GM23338 (cell line): ENCODE measurements around the gene UBQLN4. TPM values are rescaled to one million over a fixed set of nuclear protein-coding genes. Genes with fewer than 3 reads are reported as not detected.

ENCODE experiments used
- ATAC-seq: fragments of 200-7000 bp; cut with Tn5 transposase; 3 replicates; pipeline ENCODE4 v1.9.1; 2020
- DNase-seq: peaks from one replicate; pipeline ENCODE4 v3.0.0-alpha.2; 2015; ENCODE audit warnings: low spot score
- H2AFZ ChIP-seq: fragments of 200-600 bp; sonication (generic); 2 replicates; pipeline ENCODE4 v1.8.0; 2016; ENCODE audit warnings: antibody characterized with exemption, mild to moderate bottlenecking, moderate library complexity
- H3F3A ChIP-seq: fragments of 200-600 bp; sonication (generic); replicated peaks from 2 replicates; pipeline ENCODE4 v1.8.0; 2017; ENCODE audit warnings: antibody characterized with exemption, mixed run types, low read depth
- H3K27ac ChIP-seq: fragments of 200-600 bp; sonication (generic); 2 replicates; pipeline ENCODE4 v1.6.1; 2016; ENCODE audit warnings: low read depth
- H3K27me3 ChIP-seq: fragments of 200-600 bp; sonication (generic); 2 replicates; pipeline ENCODE4 v1.8.0; 2016; ENCODE audit warnings: mild to moderate bottlenecking, mixed run types, moderate library complexity; ENCODE audit not compliant: insufficient read depth
- H3K36me3 ChIP-seq: fragments of 200-600 bp; sonication (generic); 2 replicates; pipeline ENCODE4 v1.8.0; 2016; ENCODE audit warnings: mild to moderate bottlenecking; ENCODE audit not compliant: insufficient read depth
- H3K4me1 ChIP-seq: fragments of 200-600 bp; sonication (generic); 2 replicates; pipeline ENCODE4 v1.8.0; 2016; ENCODE audit warnings: mild to moderate bottlenecking, moderate library complexity; ENCODE audit not compliant: insufficient read depth
- H3K4me2 ChIP-seq: fragments of 200-600 bp; sonication (generic); 2 replicates; pipeline ENCODE4 v1.7.1; 2017; ENCODE audit warnings: mixed run types
- H3K4me3 ChIP-seq: fragments of 200-600 bp; sonication (generic); 2 replicates; pipeline ENCODE4 v1.6.1; 2016; ENCODE audit warnings: mixed run types
- H3K79me2 ChIP-seq: fragments of 200-600 bp; sonication (generic); replicated peaks from 2 replicates; pipeline ENCODE4 v1.8.0; 2017; ENCODE audit warnings: mild to moderate bottlenecking; ENCODE audit not compliant: insufficient read depth
- H3K9me2 ChIP-seq: fragments of 200-600 bp; sonication (generic); 2 replicates; pipeline ENCODE4 v1.8.0; 2017; ENCODE audit not compliant: insufficient read depth
- H4K20me1 ChIP-seq: fragments of 200-600 bp; sonication (generic); replicated peaks from 2 replicates; pipeline ENCODE4 v1.8.0; 2017; ENCODE audit warnings: mild to moderate bottlenecking; ENCODE audit not compliant: insufficient read depth
- H3K27ac Mint-ChIP-seq: 2 replicates; pipeline ENCODE4 v1.8.0; 2020; ENCODE audit warnings: inconsistent platforms, mild to moderate bottlenecking, moderate library complexity, mixed read lengths
- H3K27me3 Mint-ChIP-seq: 3 replicates; pipeline ENCODE4 v1.8.0; 2022; ENCODE audit warnings: low read depth, mild to moderate bottlenecking, moderate library complexity, mixed read lengths, inconsistent platforms; ENCODE audit not compliant: insufficient read depth, poor library complexity
- H3K36me3 Mint-ChIP-seq: 3 replicates; pipeline ENCODE4 v1.8.0; 2021; ENCODE audit warnings: low read depth, mild to moderate bottlenecking, inconsistent platforms, moderate library complexity, mixed read lengths
- H3K4me1 Mint-ChIP-seq: 3 replicates; pipeline ENCODE4 v1.8.0; 2020; ENCODE audit warnings: mild to moderate bottlenecking, inconsistent platforms, mixed read lengths
- H3K4me3 Mint-ChIP-seq: 3 replicates; pipeline ENCODE4 v1.8.0; 2021; ENCODE audit warnings: moderate library complexity, mild to moderate bottlenecking, inconsistent platforms, mixed read lengths
- H3K9me3 Mint-ChIP-seq: 3 replicates; pipeline ENCODE4 v1.8.0; 2020; ENCODE audit warnings: moderate library complexity, mild to moderate bottlenecking, inconsistent platforms, mixed read lengths
- CTCF ChIP-seq, 2 experiments: fragments of 200-600 bp in 1 of 2; sonication (generic) in 1 of 2; conservative IDR thresholded peaks; 2 replicates each; pipeline versions ENCODE4 v1.5.1 to v1.6.1; 2016 to 2017; ENCODE audit warnings: antibody characterized with exemption in 2 of 2, low read depth in 2 of 2, mild to moderate bottlenecking in 2 of 2, moderate library complexity in 1 of 2
- NANOG ChIP-seq: IDR thresholded peaks from 2 replicates; pipeline ENCODE4 v1.6.1; 2016; ENCODE audit warnings: antibody characterized with exemption, borderline replicate concordance
- ZNF114 ChIP-seq: fragments of 250-450 bp; sonication (Bioruptor Pico); IDR thresholded peaks from 2 replicates; pipeline ENCODE4 v1.5.0; 2020; ENCODE audit warnings: mild to moderate bottlenecking, moderate library complexity
- ZNF462 ChIP-seq: fragments of 250-450 bp; sonication (Bioruptor Pico); IDR thresholded peaks from 2 replicates; pipeline ENCODE4 v1.5.0; 2020; ENCODE audit warnings: mild to moderate bottlenecking, moderate library complexity
- polyA plus RNA-seq: library from polyadenylated mRNA; unstranded; fragments of >200 nt; fragmentation: Nextera tagmentation; extraction: Ambion mirVana; gene quantifications from 2 replicates; pipeline ENCODE4 v1.2.1, GENCODE V29; 2016
- total RNA-seq: library from RNA; depleted of rRNA; stranded (reverse); fragments of >200 nt; shearing (Covaris generic); gene quantifications from 2 replicates; pipeline ENCODE4 v1.2.3, GENCODE V29; 2014

Gene UBQLN4
- total and polyA plus RNA-seq, 2 experiments from 2014 or later, result 10.0 to 30.5 TPM

- DNase-seq (peak; percentile 50), ATAC-seq (peak; percentile 2; the same call in 1 of the 3 replicates)
- peaks cover 82% of the 10 kb centered on the region for H3K4me1 ChIP-seq
- H3K4me2 ChIP-seq, result peak overlapping the region; percentile 99
- peaks cover 87% of the 10 kb centered on the region for H3K4me1 Mint-ChIP-seq
- peak overlapping the region; percentile 49 for H3K4me3 Mint-ChIP-seq
- peak overlapping the region; percentile 26; the same call in 1 of the 2 replicates for H3K27ac Mint-ChIP-seq
- peaks cover 21% of the 10 kb centered on the region for H3K27me3 Mint-ChIP-seq
- H2AFZ ChIP-seq, result no peak overlapping the region
- no peaks in the 10 kb centered on the region for H3K9me2 ChIP-seq
- H3K9me3 Mint-ChIP-seq, result no peaks in the 10 kb centered on the region; the same call in 2 of the 3 replicates
- peaks cover 53% of the 10 kb centered on the region for H3K79me2 ChIP-seq
- H3F3A ChIP-seq, result peaks cover 56% of the 10 kb centered on the region
- peak; percentile 6 to 41; a peak in 2 of 4 replicates for TF ChIP-seq CTCF (conservative IDR thresholded peaks at IDR 0.05; ENCODE audit: low read depth in 2 of 2)
- no peak for TF ChIP-seq NANOG
- no peak for TF ChIP-seq ZNF114
- TF ChIP-seq ZNF462 (CRISPR knock-in tag), result no peak
- H4K20me1 ChIP-seq, result peaks cover 37% of the 10 kb centered on the region
- H3K4me3 ChIP-seq, result peak overlapping the region; percentile 54
- peaks cover 64% of the 10 kb centered on the region for H3K36me3 Mint-ChIP-seq
- H3K36me3 ChIP-seq, result no peaks in the 10 kb centered on the region; the same call in 1 of the 2 replicates
- no peaks in the 10 kb centered on the region for H3K27me3 ChIP-seq
- H3K27ac ChIP-seq, result peak overlapping the region; percentile 83
These were observed 21.6 kb upstream of the UBQLN4 start for GRCh38 chr1:156075162-156075561.
